ENCODE measurements around the gene CARD18.

Gene CARD18

GRCh38 chr11:105162506-105162905, 22.9 kb upstream of the CARD18 start:
- no peaks in the 10 kb centered on the region for H3K9me3 ChIP-seq (ENCODE audit: control insufficient read depth in 5 of 5, low read length in 5 of 5)
- H3K36me3 ChIP-seq (ENCODE audit: control insufficient read depth in 5 of 5, insufficient read depth in 5 of 5, low read length in 5 of 5) = no peaks in the 10 kb centered on the region
- H3K9ac ChIP-seq (ENCODE audit: low read length in 5 of 5) = no peak overlapping the region
- no peak overlapping the region for H3K27ac ChIP-seq (ENCODE audit: low read depth, low read length)
- H3K4me3 ChIP-seq (ENCODE audit: low read depth in 1 of 5, low read length in 5 of 5) = no peak overlapping the region
- no peaks in the 10 kb centered on the region for H3K4me1 ChIP-seq (ENCODE audit: control insufficient read depth in 5 of 5, insufficient read depth in 5 of 5, low read length in 5 of 5)
- H3K27me3 ChIP-seq (ENCODE audit: control insufficient read depth in 5 of 5, insufficient read depth in 4 of 5, low read length in 5 of 5) = no peaks in the 10 kb centered on the region

- no peaks in the 10 kb centered on the region for H3K27me3 ChIP-seq (ENCODE audit: control insufficient read depth in 5 of 5, insufficient read depth in 4 of 5, low read length in 5 of 5)
- H3K9ac ChIP-seq (ENCODE audit: low read length in 5 of 5) = no peak overlapping the region
- H3K36me3 ChIP-seq (ENCODE audit: control insufficient read depth in 5 of 5, insufficient read depth in 5 of 5, low read length in 5 of 5) = no peaks in the 10 kb centered on the region
- no peak overlapping the region for H3K4me3 ChIP-seq (ENCODE audit: low read depth in 1 of 5, low read length in 5 of 5)
- H3K4me1 ChIP-seq (ENCODE audit: control insufficient read depth in 5 of 5, insufficient read depth in 5 of 5, low read length in 5 of 5) = peaks cover 0 to 8% (median 0%) of the 10 kb centered on the region in 5 donors
- no peak overlapping the region for H3K27ac ChIP-seq (ENCODE audit: low read depth, low read length)
- H3K9me3 ChIP-seq (ENCODE audit: control insufficient read depth in 5 of 5, low read length in 5 of 5) = no peaks in the 10 kb centered on the region
These were observed 18.9 kb upstream of the CARD18 start for GRCh38 chr11:105158436-105158835.

- Histone ChIP-seq H3K4me1 (ENCODE audit: control insufficient read depth in 5 of 5, insufficient read depth in 5 of 5, low read length in 5 of 5) (peaks cover 0 to 8% (median 0%) of the 10 kb centered on the region in 5 donors), H3K27ac (ENCODE audit: low read depth, low read length) (no peak overlapping the region), H3K9me3 (ENCODE audit: control insufficient read depth in 5 of 5, low read length in 5 of 5) (no peaks in the 10 kb centered on the region), H3K36me3 (ENCODE audit: control insufficient read depth in 5 of 5, insufficient read depth in 5 of 5, low read length in 5 of 5) (no peaks in the 10 kb centered on the region), H3K27me3 (ENCODE audit: control insufficient read depth in 5 of 5, insufficient read depth in 4 of 5, low read length in 5 of 5) (no peaks in the 10 kb centered on the region), H3K9ac (ENCODE audit: low read length in 5 of 5) (no peak overlapping the region), H3K4me3 (ENCODE audit: low read depth in 1 of 5, low read length in 5 of 5) (no peak overlapping the region)
These were observed 17.2 kb upstream of the CARD18 start for GRCh38 chr11:105156720-105157119.

- Histone ChIP-seq H3K9me3 (ENCODE audit: control insufficient read depth in 5 of 5, low read length in 5 of 5) (no peaks in the 10 kb centered on the region), H3K4me3 (ENCODE audit: low read depth in 1 of 5, low read length in 5 of 5) (no peak overlapping the region), H3K27me3 (ENCODE audit: control insufficient read depth in 5 of 5, insufficient read depth in 4 of 5, low read length in 5 of 5) (no peaks in the 10 kb centered on the region), H3K27ac (ENCODE audit: low read depth, low read length) (no peak overlapping the region), H3K4me1 (ENCODE audit: control insufficient read depth in 5 of 5, insufficient read depth in 5 of 5, low read length in 5 of 5) (peaks cover 0 to 8% (median 0%) of the 10 kb centered on the region in 5 donors), H3K9ac (ENCODE audit: low read length in 5 of 5) (no peak overlapping the region), H3K36me3 (ENCODE audit: control insufficient read depth in 5 of 5, insufficient read depth in 5 of 5, low read length in 5 of 5) (no peaks in the 10 kb centered on the region)
These were observed 16.7 kb upstream of the CARD18 start for GRCh38 chr11:105156231-105156630.

- no peak overlapping the region for H3K9ac ChIP-seq (ENCODE audit: low read length in 5 of 5)
These were observed 16.1 kb upstream of the CARD18 start for GRCh38 chr11:105155679-105156078.

GRCh38 chr11:105153392-105153791, 13.8 kb upstream of the CARD18 start:
- H3K36me3 ChIP-seq (ENCODE audit: control insufficient read depth in 5 of 5, insufficient read depth in 5 of 5, low read length in 5 of 5) = no peaks in the 10 kb centered on the region
- no peak overlapping the region for H3K4me3 ChIP-seq (ENCODE audit: low read depth in 1 of 5, low read length in 5 of 5)
- H3K9ac ChIP-seq (ENCODE audit: low read length in 5 of 5) = no peak overlapping the region
- H3K27ac ChIP-seq (ENCODE audit: low read depth, low read length) = no peak overlapping the region
- H3K27me3 ChIP-seq (ENCODE audit: control insufficient read depth in 5 of 5, insufficient read depth in 4 of 5, low read length in 5 of 5) = no peaks in the 10 kb centered on the region
- peaks cover 0 to 8% (median 0%) of the 10 kb centered on the region in 5 donors for H3K4me1 ChIP-seq (ENCODE audit: control insufficient read depth in 5 of 5, insufficient read depth in 5 of 5, low read length in 5 of 5)
- no peaks in the 10 kb centered on the region for H3K9me3 ChIP-seq (ENCODE audit: control insufficient read depth in 5 of 5, low read length in 5 of 5)

More at GRCh38 chr11:105155679-105156078, 16.1 kb upstream of the CARD18 start:
- no peaks in the 10 kb centered on the region for H3K9me3 ChIP-seq (ENCODE audit: control insufficient read depth in 5 of 5, low read length in 5 of 5)
- H3K27me3 ChIP-seq (ENCODE audit: control insufficient read depth in 5 of 5, insufficient read depth in 4 of 5, low read length in 5 of 5) = no peaks in the 10 kb centered on the region
- no peak overlapping the region for H3K27ac ChIP-seq (ENCODE audit: low read depth, low read length)
- no peaks in the 10 kb centered on the region for H3K36me3 ChIP-seq (ENCODE audit: control insufficient read depth in 5 of 5, insufficient read depth in 5 of 5, low read length in 5 of 5)
- peaks cover 0 to 8% (median 0%) of the 10 kb centered on the region in 5 donors for H3K4me1 ChIP-seq (ENCODE audit: control insufficient read depth in 5 of 5, insufficient read depth in 5 of 5, low read length in 5 of 5)
- H3K4me3 ChIP-seq (ENCODE audit: low read depth in 1 of 5, low read length in 5 of 5) = no peak overlapping the region

- Histone ChIP-seq H3K4me3 (ENCODE audit: low read depth in 1 of 5, low read length in 5 of 5) (no peak overlapping the region), H3K4me1 (ENCODE audit: control insufficient read depth in 5 of 5, insufficient read depth in 5 of 5, low read length in 5 of 5) (peaks cover 0 to 8% (median 0%) of the 10 kb centered on the region in 5 donors), H3K9ac (ENCODE audit: low read length in 5 of 5) (no peak overlapping the region), H3K27ac (ENCODE audit: low read depth, low read length) (no peak overlapping the region), H3K9me3 (ENCODE audit: control insufficient read depth in 5 of 5, low read length in 5 of 5) (no peaks in the 10 kb centered on the region), H3K36me3 (ENCODE audit: control insufficient read depth in 5 of 5, insufficient read depth in 5 of 5, low read length in 5 of 5) (no peaks in the 10 kb centered on the region), H3K27me3 (ENCODE audit: control insufficient read depth in 5 of 5, insufficient read depth in 4 of 5, low read length in 5 of 5) (no peaks in the 10 kb centered on the region)
These were observed 13.0 kb upstream of the CARD18 start for GRCh38 chr11:105152560-105152959.

- H3K4me3 ChIP-seq (ENCODE audit: low read depth in 1 of 5, low read length in 5 of 5) = no peak overlapping the region
- H3K9ac ChIP-seq (ENCODE audit: low read length in 5 of 5) = no peak overlapping the region
- no peak overlapping the region for H3K27ac ChIP-seq (ENCODE audit: low read depth, low read length)
- no peaks in the 10 kb centered on the region for H3K9me3 ChIP-seq (ENCODE audit: control insufficient read depth in 5 of 5, low read length in 5 of 5)
- no peaks in the 10 kb centered on the region for H3K36me3 ChIP-seq (ENCODE audit: control insufficient read depth in 5 of 5, insufficient read depth in 5 of 5, low read length in 5 of 5)
- H3K4me1 ChIP-seq (ENCODE audit: control insufficient read depth in 5 of 5, insufficient read depth in 5 of 5, low read length in 5 of 5) = peaks cover 0 to 8% (median 0%) of the 10 kb centered on the region in 5 donors
- no peaks in the 10 kb centered on the region for H3K27me3 ChIP-seq (ENCODE audit: control insufficient read depth in 5 of 5, insufficient read depth in 4 of 5, low read length in 5 of 5)
These were observed 12.5 kb upstream of the CARD18 start for GRCh38 chr11:105152021-105152512.

GRCh38 chr11:105149477-105149876, 9.9 kb upstream of the CARD18 start:
- Histone ChIP-seq H3K27me3 (ENCODE audit: control insufficient read depth in 5 of 5, insufficient read depth in 4 of 5, low read length in 5 of 5) (no peaks in the 10 kb centered on the region), H3K27ac (ENCODE audit: low read depth, low read length) (no peak overlapping the region), H3K36me3 (ENCODE audit: control insufficient read depth in 5 of 5, insufficient read depth in 5 of 5, low read length in 5 of 5) (no peaks in the 10 kb centered on the region), H3K9me3 (ENCODE audit: control insufficient read depth in 5 of 5, low read length in 5 of 5) (no peaks in the 10 kb centered on the region), H3K4me1 (ENCODE audit: control insufficient read depth in 5 of 5, insufficient read depth in 5 of 5, low read length in 5 of 5) (no peaks in the 10 kb centered on the region), H3K4me3 (ENCODE audit: low read depth in 1 of 5, low read length in 5 of 5) (no peak overlapping the region), H3K9ac (ENCODE audit: low read length in 5 of 5) (no peak overlapping the region)

- Histone ChIP-seq H3K27ac (ENCODE audit: low read depth, low read length) (no peak overlapping the region), H3K36me3 (ENCODE audit: control insufficient read depth in 5 of 5, insufficient read depth in 5 of 5, low read length in 5 of 5) (no peaks in the 10 kb centered on the region), H3K9ac (ENCODE audit: low read length in 5 of 5) (no peak overlapping the region), H3K9me3 (ENCODE audit: control insufficient read depth in 5 of 5, low read length in 5 of 5) (no peaks in the 10 kb centered on the region), H3K4me1 (ENCODE audit: control insufficient read depth in 5 of 5, insufficient read depth in 5 of 5, low read length in 5 of 5) (peaks cover 0 to under 1% (median 0%) of the 10 kb centered on the region in 5 donors), H3K4me3 (ENCODE audit: low read depth in 1 of 5, low read length in 5 of 5) (no peak overlapping the region), H3K27me3 (ENCODE audit: control insufficient read depth in 5 of 5, insufficient read depth in 4 of 5, low read length in 5 of 5) (no peaks in the 10 kb centered on the region)
These were observed 8.7 kb upstream of the CARD18 start for GRCh38 chr11:105148241-105148640.

- H3K27ac ChIP-seq (ENCODE audit: low read depth, low read length) = no peak overlapping the region
- H3K4me3 ChIP-seq (ENCODE audit: low read depth in 1 of 5, low read length in 5 of 5) = no peak overlapping the region
- H3K4me1 ChIP-seq (ENCODE audit: control insufficient read depth in 5 of 5, insufficient read depth in 5 of 5, low read length in 5 of 5) = peaks cover 0 to 7% (median 0%) of the 10 kb centered on the region in 5 donors
- no peaks in the 10 kb centered on the region for H3K9me3 ChIP-seq (ENCODE audit: control insufficient read depth in 5 of 5, low read length in 5 of 5)
- no peak overlapping the region for H3K9ac ChIP-seq (ENCODE audit: low read length in 5 of 5)
- no peaks in the 10 kb centered on the region for H3K36me3 ChIP-seq (ENCODE audit: control insufficient read depth in 5 of 5, insufficient read depth in 5 of 5, low read length in 5 of 5)
- no peaks in the 10 kb centered on the region for H3K27me3 ChIP-seq (ENCODE audit: control insufficient read depth in 5 of 5, insufficient read depth in 4 of 5, low read length in 5 of 5)
These were observed 5.3 kb upstream of the CARD18 start for GRCh38 chr11:105144887-105145286.
